HEK293T (cell line): ENCODE data around the gene LMX1A.

Experiments
- BHLHE40 ChIP-seq: fragments of 450-650 bp; IDR thresholded peaks from 2 replicates; pipeline ENCODE4 v1.6.1; 2016; ENCODE audit warnings: mild to moderate bottlenecking, moderate library complexity, borderline replicate concordance
- ELF4 ChIP-seq: fragments of 450-650 bp; IDR thresholded peaks from 2 replicates; pipeline ENCODE4 v1.6.1; 2017; ENCODE audit warnings: antibody characterized with exemption
- FOXA1 ChIP-seq: fragments of 450-650 bp; IDR thresholded peaks from 2 replicates; pipeline ENCODE4 v1.6.1; 2016; ENCODE audit warnings: mild to moderate bottlenecking
- SP1 ChIP-seq: fragments of 450-650 bp; IDR thresholded peaks from 2 replicates; pipeline ENCODE4 v1.6.1; 2017
- TARDBP ChIP-seq: fragments of 450-650 bp; IDR thresholded peaks from 2 replicates; pipeline ENCODE4 v1.6.1; 2016

GRCh38 chr1:165281207-165281901 lies 75.2 kb downstream of the LMX1A start:
- TF ChIP-seq BHLHE40, result no peak
- no peak for TF ChIP-seq ELF4
- TF ChIP-seq TARDBP, result no peak
- no peak for TF ChIP-seq FOXA1
- TF ChIP-seq SP1, result no peak
